BLaER1 (cell line): ENCODE measurements around the gene NTM.

Experiments used
- H3K27ac ChIP-seq: shearing (Covaris generic); formaldehyde crosslinking; 2 replicates; pipeline ENCODE4 v1.8.1; 2022
- H3K27me3 ChIP-seq: shearing (Covaris generic); formaldehyde crosslinking; 2 replicates; pipeline ENCODE4 v1.8.1; 2022
- H3K36me3 ChIP-seq: shearing (Covaris generic); formaldehyde crosslinking; 2 replicates; pipeline ENCODE4 v1.8.1; 2022
- H3K4me1 ChIP-seq: shearing (Covaris generic); formaldehyde crosslinking; 2 replicates; pipeline ENCODE4 v1.8.1; 2022
- H3K4me2 ChIP-seq: shearing (Covaris generic); formaldehyde crosslinking; 2 replicates; pipeline ENCODE4 v1.8.1; 2022
- H3K4me3 ChIP-seq: shearing (Covaris generic); formaldehyde crosslinking; 2 replicates; pipeline ENCODE4 v1.8.1; 2022
- H3K9ac ChIP-seq: shearing (Covaris generic); formaldehyde crosslinking; 2 replicates; pipeline ENCODE4 v1.8.1; 2022
- H3K9me3 ChIP-seq: shearing (Covaris generic); formaldehyde crosslinking; 2 replicates; pipeline ENCODE4 v1.8.1; 2022
- H4K20me1 ChIP-seq: shearing (Covaris generic); formaldehyde crosslinking; 2 replicates; pipeline ENCODE4 v1.8.1; 2022
- Cebpa-rat ChIP-seq: shearing (Covaris generic); IDR thresholded peaks from 2 replicates; pipeline ENCODE4 v1.8.1; 2022

Gene NTM

DNA sequence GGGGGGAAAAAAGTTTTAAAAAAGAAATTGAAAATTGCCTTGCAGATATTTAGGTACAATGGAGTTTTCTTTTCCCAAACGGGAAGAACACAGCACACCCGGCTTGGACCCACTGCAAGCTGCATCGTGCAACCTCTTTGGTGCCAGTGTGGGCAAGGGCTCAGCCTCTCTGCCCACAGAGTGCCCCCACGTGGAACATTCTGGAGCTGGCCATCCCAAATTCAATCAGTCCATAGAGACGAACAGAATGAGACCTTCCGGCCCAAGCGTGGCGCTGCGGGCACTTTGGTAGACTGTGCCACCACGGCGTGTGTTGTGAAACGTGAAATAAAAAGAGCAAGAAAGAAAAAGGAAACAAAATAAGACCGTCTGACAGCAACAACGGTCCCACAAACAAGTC is 964.9 kb downstream of the NTM start:
- Histone ChIP-seq H3K4me1 (no peaks in the 10 kb centered on the region), H3K9ac (no peak overlapping the region), H3K4me3 (no peak overlapping the region), H3K36me3 (no peaks in the 10 kb centered on the region), H3K27me3 (no peaks in the 10 kb centered on the region), H3K27ac (no peak overlapping the region), H3K4me2 (no peak overlapping the region), H4K20me1 (no peaks in the 10 kb centered on the region), H3K9me3 (no peaks in the 10 kb centered on the region)
- TF ChIP-seq Cebpa-rat, result no peak

DNA sequence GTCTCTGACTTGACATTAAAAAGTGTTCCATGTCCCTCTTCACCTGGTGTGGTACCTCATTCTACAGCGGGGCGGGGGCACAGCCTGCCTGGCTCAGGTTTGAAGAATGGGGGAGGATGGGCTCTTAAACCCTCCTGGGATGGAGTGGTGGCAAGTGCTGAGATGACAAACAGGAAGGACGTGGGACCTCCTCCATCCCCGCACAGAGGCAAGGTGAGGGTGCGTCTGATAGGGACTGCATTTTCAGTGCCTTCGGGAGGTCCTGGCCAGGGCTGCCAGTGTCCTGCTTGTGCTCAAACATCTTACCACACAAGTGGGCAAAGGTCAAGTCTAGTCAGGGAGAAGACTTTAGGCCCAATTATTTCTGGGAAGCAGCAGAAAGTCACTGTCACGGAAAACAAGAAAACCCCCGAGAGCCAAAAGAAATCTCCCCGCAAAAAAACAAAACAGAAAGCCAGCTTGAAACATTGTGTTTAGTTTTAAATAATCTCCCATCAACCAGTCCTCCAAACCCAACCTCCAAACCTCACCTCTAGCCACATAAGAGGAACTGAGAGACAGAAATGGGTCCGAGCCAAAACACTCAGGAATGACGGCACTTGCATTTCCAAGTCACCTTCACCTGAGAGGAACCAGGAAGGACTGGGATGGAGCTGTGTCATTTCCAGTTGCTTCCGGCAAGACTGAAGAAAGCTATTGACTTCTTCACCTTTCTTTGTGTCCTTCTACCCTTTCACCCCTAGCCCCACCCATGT is 966.5 kb downstream of the NTM start:
- Histone ChIP-seq H3K4me1 (no peaks in the 10 kb centered on the region), H3K9ac (no peak overlapping the region), H3K9me3 (no peaks in the 10 kb centered on the region), H3K4me3 (no peak overlapping the region), H3K27ac (no peak overlapping the region), H3K36me3 (no peaks in the 10 kb centered on the region), H3K4me2 (no peak overlapping the region), H4K20me1 (no peaks in the 10 kb centered on the region), H3K27me3 (no peaks in the 10 kb centered on the region)
- TF ChIP-seq Cebpa-rat, result no peak

DNA sequence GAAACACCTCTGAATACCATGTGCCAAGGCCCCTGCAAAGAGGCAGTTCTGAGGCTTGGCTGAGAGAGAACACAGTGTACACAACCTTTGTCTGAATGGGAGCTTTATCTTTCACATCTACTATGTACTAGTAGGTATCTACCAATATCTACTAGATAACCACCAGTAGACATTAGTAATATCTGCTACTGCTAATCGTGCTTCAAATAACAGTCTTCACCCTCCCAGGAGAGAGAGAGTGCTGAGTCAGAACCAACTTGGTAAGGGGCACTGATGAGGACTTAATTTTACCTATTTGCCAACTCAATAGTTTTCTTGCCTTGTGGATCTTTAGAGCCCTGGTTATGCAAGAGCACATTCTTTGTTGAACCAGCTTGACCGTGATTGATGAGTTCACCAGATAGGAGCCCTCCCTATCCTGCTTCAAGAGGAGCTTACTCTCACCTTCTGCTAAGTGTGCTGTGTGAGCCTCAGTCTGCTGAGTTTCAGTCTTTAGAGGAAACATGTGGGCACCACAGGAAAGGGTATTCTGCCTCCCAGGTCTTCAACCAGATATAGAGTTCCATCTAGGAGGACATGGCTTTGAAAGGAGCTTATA is 967.5 kb downstream of the NTM start:
- H3K36me3 ChIP-seq, result no peaks in the 10 kb centered on the region
- no peak overlapping the region for H3K27ac ChIP-seq
- H3K4me2 ChIP-seq, result no peak overlapping the region
- H3K9ac ChIP-seq, result no peak overlapping the region
- no peak overlapping the region for H3K4me3 ChIP-seq
- H3K9me3 ChIP-seq, result no peaks in the 10 kb centered on the region
- no peaks in the 10 kb centered on the region for H4K20me1 ChIP-seq
- no peak for TF ChIP-seq Cebpa-rat
- H3K27me3 ChIP-seq, result no peaks in the 10 kb centered on the region
- no peaks in the 10 kb centered on the region for H3K4me1 ChIP-seq

DNA sequence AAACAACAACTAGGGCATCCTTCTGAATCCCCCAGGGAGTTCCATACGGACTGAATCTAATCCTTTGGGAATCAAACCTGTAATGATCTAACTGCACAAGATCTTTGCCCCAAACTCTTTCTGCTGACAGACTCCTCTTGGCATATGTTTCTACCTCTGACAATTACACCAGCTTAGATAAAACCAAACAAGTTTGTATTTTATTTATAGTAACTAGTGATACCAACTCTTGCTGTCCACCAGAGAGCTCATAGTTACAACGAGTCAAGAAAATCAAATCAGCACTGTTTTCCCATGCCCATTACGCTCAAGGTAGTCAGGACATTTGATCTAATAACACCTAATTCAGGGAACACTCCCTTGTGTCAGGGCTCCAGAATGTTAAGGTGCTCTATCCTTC is 972.0 kb downstream of the NTM start:
- Histone ChIP-seq H3K4me3 (no peak overlapping the region), H4K20me1 (no peaks in the 10 kb centered on the region), H3K27me3 (no peaks in the 10 kb centered on the region), H3K4me2 (no peak overlapping the region), H3K4me1 (no peaks in the 10 kb centered on the region), H3K27ac (no peak overlapping the region), H3K9me3 (no peaks in the 10 kb centered on the region), H3K36me3 (no peaks in the 10 kb centered on the region), H3K9ac (no peak overlapping the region)
- no peak for TF ChIP-seq Cebpa-rat

DNA sequence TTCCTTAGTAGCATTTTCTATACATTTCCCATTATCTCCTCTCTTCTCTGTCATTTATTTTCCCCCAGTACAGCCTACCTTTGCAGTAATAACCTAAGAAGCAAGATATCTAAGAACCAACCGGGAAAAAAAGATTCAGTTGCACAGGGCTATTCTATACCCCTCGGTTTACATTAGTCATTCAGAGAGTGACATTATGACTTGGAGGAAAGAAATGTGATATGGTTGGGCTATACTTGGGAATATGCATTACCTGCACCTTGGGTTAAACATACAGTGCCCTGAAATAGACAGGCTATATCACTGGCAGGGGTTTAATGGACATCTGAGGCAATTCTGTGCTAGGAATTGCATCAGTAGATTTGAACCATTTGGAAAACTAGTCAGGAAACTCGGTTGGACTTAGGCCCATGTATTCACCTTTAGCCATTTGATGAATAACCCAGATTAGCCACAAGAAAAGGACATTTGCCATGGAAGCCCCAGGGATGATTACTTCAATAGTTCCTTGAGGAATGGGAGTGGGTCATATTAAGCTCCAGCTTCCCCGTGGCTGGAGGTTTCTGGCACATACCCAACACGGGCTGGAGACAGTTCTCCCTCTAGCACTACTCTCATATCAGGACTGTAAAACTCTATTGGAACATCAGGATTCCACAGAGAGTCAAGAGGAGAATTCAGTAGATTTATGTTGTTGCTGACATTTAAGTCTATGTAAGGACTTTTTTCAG is 973.2 kb downstream of the NTM start:
- no peak overlapping the region for H3K9ac ChIP-seq
- no peaks in the 10 kb centered on the region for H4K20me1 ChIP-seq
- no peak overlapping the region for H3K4me2 ChIP-seq
- no peaks in the 10 kb centered on the region for H3K36me3 ChIP-seq
- H3K27ac ChIP-seq, result no peak overlapping the region
- H3K4me3 ChIP-seq, result no peak overlapping the region
- no peaks in the 10 kb centered on the region for H3K27me3 ChIP-seq
- TF ChIP-seq Cebpa-rat, result no peak
- no peaks in the 10 kb centered on the region for H3K9me3 ChIP-seq
- H3K4me1 ChIP-seq, result no peaks in the 10 kb centered on the region

DNA sequence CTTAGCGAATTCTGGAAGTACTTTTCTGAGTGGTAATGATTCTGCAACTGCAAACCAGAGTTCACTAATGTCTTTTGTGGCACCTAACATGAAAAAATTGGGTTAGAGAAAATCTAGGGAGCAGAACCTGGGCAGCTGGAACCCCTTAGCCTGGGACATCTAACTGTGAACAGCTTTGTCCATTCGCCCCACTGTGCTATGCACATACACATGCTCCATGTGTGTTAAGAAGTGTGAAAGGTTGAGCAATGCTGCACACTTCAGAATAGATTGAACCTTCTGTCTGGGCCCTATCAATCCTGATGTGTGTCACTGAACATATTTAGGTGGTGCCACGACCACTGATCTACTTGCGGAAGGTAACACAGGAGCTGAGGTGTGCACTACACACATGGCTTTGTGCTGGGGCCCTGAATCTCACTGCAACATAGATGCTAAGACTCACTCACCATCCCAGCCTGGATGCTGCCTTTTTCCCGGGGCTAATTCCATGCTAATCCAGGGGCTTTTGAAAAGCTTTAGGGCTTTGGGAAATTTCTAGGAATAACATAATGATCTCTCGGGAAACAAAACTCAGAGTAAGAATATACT is 976.2 kb downstream of the NTM start:
- H3K4me1 ChIP-seq, result no peaks in the 10 kb centered on the region
- H4K20me1 ChIP-seq, result no peaks in the 10 kb centered on the region
- H3K4me2 ChIP-seq, result no peak overlapping the region
- no peaks in the 10 kb centered on the region for H3K27me3 ChIP-seq
- no peak for TF ChIP-seq Cebpa-rat
- H3K9me3 ChIP-seq, result no peaks in the 10 kb centered on the region
- no peak overlapping the region for H3K27ac ChIP-seq
- H3K9ac ChIP-seq, result no peak overlapping the region
- no peak overlapping the region for H3K4me3 ChIP-seq
- no peaks in the 10 kb centered on the region for H3K36me3 ChIP-seq

DNA sequence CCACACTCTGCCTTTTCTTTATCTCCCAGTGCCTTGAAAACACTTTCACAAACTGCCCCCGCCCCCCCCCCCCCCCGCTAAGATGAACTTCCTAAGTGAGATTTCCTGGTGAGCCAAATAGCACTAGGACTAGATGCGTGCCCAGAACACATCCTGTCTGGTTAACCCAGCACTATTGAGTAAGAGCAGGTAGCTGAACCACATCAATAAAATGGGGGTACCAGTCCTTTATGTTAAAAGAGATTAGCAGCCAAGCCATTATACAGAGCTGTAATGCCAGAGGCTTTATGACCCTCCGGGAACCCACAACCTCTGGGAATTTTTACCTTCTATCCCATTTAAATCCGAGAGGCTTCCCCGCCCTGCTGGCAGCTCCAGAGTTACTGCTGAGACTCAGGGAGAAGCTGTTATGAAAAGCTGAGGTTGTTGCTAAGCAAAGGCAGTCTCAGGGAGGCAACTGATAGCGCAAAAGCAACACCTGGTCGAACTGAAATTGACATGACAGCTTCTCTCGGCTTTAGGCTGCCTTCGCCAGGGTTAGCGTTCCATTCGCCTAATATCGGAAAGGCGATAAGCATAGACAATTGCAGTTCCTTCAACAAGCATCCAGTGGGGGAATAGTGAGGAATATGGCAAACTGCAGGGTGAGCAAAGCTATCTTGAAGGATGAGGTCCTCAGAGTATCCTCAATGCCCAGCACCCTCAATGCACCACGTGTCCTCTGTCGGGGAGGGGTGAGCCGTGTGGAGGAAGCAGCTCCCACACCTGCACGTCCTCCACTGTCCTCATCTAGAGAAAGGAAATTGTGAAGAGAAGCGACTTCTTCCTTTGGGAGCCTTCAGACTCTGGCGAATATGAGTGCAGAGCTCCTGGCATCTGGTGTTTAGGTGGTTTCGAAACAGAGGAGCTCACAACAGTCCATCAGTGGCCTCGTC is 977.0 kb downstream of the NTM start:
- H3K9ac ChIP-seq, result no peak overlapping the region
- no peaks in the 10 kb centered on the region for H4K20me1 ChIP-seq
- no peak for TF ChIP-seq Cebpa-rat
- no peaks in the 10 kb centered on the region for H3K4me1 ChIP-seq
- H3K27me3 ChIP-seq, result no peaks in the 10 kb centered on the region
- H3K4me2 ChIP-seq, result no peak overlapping the region
- H3K36me3 ChIP-seq, result no peaks in the 10 kb centered on the region
- H3K4me3 ChIP-seq, result no peak overlapping the region
- H3K27ac ChIP-seq, result no peak overlapping the region
- no peaks in the 10 kb centered on the region for H3K9me3 ChIP-seq

DNA sequence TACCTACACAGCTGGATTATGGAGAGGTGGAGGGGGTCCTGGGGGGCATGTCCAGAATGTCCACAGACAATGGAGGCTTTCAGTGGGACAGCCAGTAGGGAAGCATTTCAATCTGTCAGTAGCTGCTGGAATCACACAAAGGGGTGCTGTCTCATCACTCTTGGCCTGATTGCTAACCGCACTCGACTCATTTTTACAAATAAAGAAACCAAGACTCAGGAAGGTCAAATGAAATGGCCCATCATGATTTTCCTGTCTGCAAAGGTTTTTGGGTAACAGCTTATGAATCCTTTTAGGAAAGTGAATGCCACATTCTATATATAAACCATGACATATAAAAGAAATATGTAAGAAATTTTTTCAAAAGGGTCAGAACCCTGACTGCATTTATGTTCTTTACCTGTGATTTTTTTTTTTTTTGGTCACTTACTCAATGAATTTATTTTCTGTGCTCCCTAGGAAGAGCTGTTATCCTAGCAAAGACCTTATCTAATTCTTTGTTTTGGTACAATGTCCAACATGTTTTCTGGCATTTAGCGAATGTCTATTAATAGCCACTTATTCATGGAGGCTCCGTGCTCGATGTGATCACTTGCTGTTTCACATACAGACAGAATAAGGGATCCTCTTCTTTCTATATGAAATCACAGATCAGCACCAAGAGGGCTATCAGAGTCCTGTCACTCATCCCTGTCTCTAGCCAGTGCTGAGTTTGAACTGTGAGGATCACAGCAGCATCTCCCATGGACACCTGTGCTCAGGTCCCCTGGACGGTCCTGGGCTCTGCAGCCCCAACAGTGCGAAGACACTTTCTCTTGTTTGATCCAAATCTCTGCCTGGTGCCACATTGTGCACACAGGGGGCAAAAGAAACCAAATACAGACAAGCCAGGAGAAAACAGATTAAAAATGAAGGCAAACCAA is 979.7 kb downstream of the NTM start:
- Histone ChIP-seq H3K27me3 (no peaks in the 10 kb centered on the region), H3K9ac (no peak overlapping the region), H3K9me3 (no peaks in the 10 kb centered on the region), H3K4me2 (no peak overlapping the region), H3K4me1 (no peaks in the 10 kb centered on the region), H3K27ac (no peak overlapping the region), H3K4me3 (no peak overlapping the region), H3K36me3 (no peaks in the 10 kb centered on the region), H4K20me1 (no peaks in the 10 kb centered on the region)
- TF ChIP-seq Cebpa-rat, result no peak
